HCEC 1CT (cell line): ENCODE data around the gene MED15.

Experiments used
- DNase-seq: peaks from one replicate; pipeline ENCODE4 v3.0.0-alpha.2; 2017

The MED15 gene

GRCh38 chr22:20554824-20555223 is 47.4 kb downstream of the MED15 start:
- no peak for DNase-seq

- DNase-seq, result no peak
Observed at GRCh38 chr22:20558534-20558933, 51.1 kb downstream of the MED15 start.

GRCh38 chr22:20559174-20559760 is 51.9 kb downstream of the MED15 start:
- DNase-seq, result no peak

- no peak for DNase-seq
Observed at GRCh38 chr22:20560716-20561115, 53.3 kb downstream of the MED15 start.

- no peak for DNase-seq
Observed at GRCh38 chr22:20561882-20562281, 54.5 kb downstream of the MED15 start.

- DNase-seq, result no peak
Observed at GRCh38 chr22:20562607-20563465, 55.4 kb downstream of the MED15 start.

GRCh38 chr22:20563466-20563906 is 56.1 kb downstream of the MED15 start:
- DNase-seq, result no peak

- DNase-seq, result no peak
Observed at GRCh38 chr22:20563941-20564371, 56.5 kb downstream of the MED15 start.

GRCh38 chr22:20565079-20565734 is 57.8 kb downstream of the MED15 start:
- no peak for DNase-seq

- no peak for DNase-seq
Observed at GRCh38 chr22:20565761-20566160, 58.4 kb downstream of the MED15 start.

- DNase-seq, result peak; percentile 75
Observed at GRCh38 chr22:20566420-20567260, 59.2 kb downstream of the MED15 start.

- no peak for DNase-seq
Observed at GRCh38 chr22:20567371-20567847, 60.0 kb downstream of the MED15 start.

GRCh38 chr22:20567993-20568417 is 60.6 kb downstream of the MED15 start:
- DNase-seq, result peak; percentile 50

- DNase-seq, result no peak
Observed at GRCh38 chr22:20568502-20569058, 61.2 kb downstream of the MED15 start.

- peak; percentile 98 for DNase-seq
Observed at GRCh38 chr22:20569059-20570058, 61.9 kb downstream of the MED15 start.

GRCh38 chr22:20571078-20571503 is 63.7 kb downstream of the MED15 start:
- DNase-seq, result no peak

GRCh38 chr22:20571531-20572007 is 64.2 kb downstream of the MED15 start:
- no peak for DNase-seq

GRCh38 chr22:20572132-20572802 is 64.9 kb downstream of the MED15 start:
- no peak for DNase-seq

GRCh38 chr22:20573176-20573832 is 65.9 kb downstream of the MED15 start:
- DNase-seq, result no peak
